Coronary artery (tissue), 2 donors: ENCODE data around the gene KRT35.
"Not testable (repeated sequence)": the region's sequence is repeated elsewhere in the genome, so short reads cannot be mapped to it uniquely, and the experiment has no call there.

Source experiments
- DNase-seq: peaks from one replicate; pipeline ENCODE4 v3.0.0-alpha.2; 2017; ENCODE audit warnings: low spot score
- H3K27ac ChIP-seq, 2 donors: fragments of 200-600 bp; sonication (generic); one replicate each; pipeline ENCODE4 v1.5.1; 2016 to 2019
- H3K4me3 ChIP-seq: fragments of 200-600 bp; sonication (generic); 2 replicates; pipeline ENCODE4 v1.5.1; 2016; ENCODE audit warnings: mild to moderate bottlenecking, moderate library complexity
- TF ChIP-seq, protein P1 (sequence below): fragments of 200-600 bp; sonication (generic); IDR thresholded peaks from one replicate; pipeline ENCODE4 v1.5.1; 2019; ENCODE audit warnings: antibody characterized with exemption

KRT35 gene

GRCh38 chr17:41434415-41434814, 46.5 kb downstream of the KRT35 start:
- no peak for DNase-seq
- TF ChIP-seq, protein P1, sequence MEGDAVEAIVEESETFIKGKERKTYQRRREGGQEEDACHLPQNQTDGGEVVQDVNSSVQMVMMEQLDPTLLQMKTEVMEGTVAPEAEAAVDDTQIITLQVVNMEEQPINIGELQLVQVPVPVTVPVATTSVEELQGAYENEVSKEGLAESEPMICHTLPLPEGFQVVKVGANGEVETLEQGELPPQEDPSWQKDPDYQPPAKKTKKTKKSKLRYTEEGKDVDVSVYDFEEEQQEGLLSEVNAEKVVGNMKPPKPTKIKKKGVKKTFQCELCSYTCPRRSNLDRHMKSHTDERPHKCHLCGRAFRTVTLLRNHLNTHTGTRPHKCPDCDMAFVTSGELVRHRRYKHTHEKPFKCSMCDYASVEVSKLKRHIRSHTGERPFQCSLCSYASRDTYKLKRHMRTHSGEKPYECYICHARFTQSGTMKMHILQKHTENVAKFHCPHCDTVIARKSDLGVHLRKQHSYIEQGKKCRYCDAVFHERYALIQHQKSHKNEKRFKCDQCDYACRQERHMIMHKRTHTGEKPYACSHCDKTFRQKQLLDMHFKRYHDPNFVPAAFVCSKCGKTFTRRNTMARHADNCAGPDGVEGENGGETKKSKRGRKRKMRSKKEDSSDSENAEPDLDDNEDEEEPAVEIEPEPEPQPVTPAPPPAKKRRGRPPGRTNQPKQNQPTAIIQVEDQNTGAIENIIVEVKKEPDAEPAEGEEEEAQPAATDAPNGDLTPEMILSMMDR, result no peak
- H3K4me3 ChIP-seq, result no peak overlapping the region
- H3K27ac ChIP-seq, result no peak overlapping the region

DNA sequence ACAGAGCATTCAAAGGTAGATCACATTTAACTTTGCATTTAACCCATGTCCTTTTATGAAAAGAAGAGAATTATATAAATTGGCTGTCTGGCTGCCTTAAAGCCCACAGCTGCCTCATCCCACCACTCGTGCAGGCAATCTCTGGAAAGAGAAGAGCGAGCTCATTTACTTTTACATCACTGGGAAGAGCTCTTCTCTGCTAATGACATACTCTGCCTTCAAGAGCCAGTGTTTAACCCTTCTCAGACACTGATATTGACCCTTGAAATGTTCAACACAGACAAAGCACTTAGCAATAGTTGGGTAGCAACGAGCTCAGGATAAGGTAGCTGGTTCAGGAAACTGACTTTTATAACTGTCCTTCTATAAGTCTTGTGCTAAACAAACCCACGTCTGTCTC, 46.9 kb downstream of the KRT35 start:
- TF ChIP-seq, protein P1, result no peak
- Histone ChIP-seq H3K27ac (no peak overlapping the region), H3K4me3 (no peak overlapping the region)
- DNase-seq, result no peak

GRCh38 chr17:41433586-41433985, 47.4 kb downstream of the KRT35 start:
- DNase-seq, result no peak

DNA sequence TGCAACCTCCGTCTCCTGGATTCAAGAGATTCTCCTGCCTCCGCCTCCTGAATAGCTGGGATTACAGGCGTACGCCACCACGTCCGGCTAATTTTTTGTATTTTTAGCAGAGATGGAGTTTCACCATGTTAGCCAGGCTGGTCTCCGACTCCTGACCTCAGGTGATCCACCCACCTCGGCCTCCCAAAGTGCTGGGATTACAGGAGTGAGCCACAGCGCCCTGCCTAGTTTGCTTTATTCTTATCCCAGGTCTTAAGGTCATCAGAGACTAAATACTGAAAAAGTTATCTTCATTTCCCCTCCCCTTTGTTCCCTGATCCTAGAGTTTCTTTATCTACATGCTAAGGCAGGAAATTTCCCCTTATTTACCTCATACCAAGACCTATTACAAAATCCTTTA, 50.6 kb downstream of the KRT35 start:
- H3K27ac ChIP-seq, H3K4me3 ChIP-seq, DNase-seq: not testable (repeated sequence)

More at GRCh38 chr17:41433586-41433985, 47.4 kb downstream of the KRT35 start:
- no peak overlapping the region for H3K4me3 ChIP-seq
- TF ChIP-seq, protein P1, result no peak
- no peak overlapping the region for H3K27ac ChIP-seq

DNA sequence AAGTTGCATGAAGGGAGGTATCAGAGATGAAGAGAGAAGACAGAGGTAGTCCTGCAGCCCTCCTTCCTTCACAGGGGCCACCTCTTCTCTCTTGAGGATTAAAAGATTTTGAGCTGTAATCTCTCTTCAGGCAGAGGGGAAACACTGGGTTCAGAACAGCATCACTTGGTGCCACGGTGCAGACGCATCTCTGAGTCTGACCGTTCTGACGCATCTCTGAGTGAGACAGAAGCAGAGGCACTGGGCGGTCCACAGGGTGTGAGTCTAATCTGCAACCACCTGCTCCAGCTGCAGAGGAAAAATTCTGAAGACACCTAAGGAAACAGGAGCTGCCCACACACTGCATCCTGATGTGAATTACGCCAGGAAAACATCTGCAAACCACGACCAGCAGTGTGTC, 51.3 kb downstream of the KRT35 start:
- H3K4me3 ChIP-seq, result no peak overlapping the region
- DNase-seq, result no peak
- TF ChIP-seq, protein P1, result no peak
- H3K27ac ChIP-seq, result no peak overlapping the region

GRCh38 chr17:41428591-41429291, 52.2 kb downstream of the KRT35 start:
- H3K4me3 ChIP-seq, result no peak overlapping the region
- no peak overlapping the region for H3K27ac ChIP-seq
- TF ChIP-seq, protein P1, result no peak
- no peak for DNase-seq
